ENCODE results near the gene ITGA1. TPM values are rescaled to one million over a fixed set of nuclear protein-coding genes. Genes with fewer than 3 reads are reported as not detected.
"Not testable (repeated sequence)": the region's sequence is repeated elsewhere in the genome, so short reads cannot be mapped to it uniquely, and the experiment has no call there.

ITGA1 gene
- total and polyA plus RNA-seq, 2 donors = 53.9 to 303 TPM

DNA sequence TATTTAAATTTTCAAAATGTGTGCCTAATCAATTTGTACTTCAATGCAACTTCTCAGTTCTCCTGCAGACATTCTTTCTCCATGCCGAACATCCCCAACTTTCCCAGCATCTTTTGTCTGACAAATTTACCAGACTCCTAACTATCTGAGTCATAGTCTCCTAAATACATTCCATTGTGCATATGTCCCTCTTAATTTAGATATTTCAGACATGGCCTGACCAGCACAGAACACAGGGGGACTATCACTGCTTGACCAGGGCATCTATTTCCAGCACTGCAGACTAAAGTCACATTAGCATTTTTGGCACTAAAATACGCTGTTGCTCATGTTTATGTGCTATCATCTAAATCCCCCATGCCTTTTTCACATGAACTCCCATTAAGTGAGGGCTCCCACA lies 71.9 kb downstream of the ITGA1 start:
- no peaks in the 10 kb centered on the region for H3K4me1 ChIP-seq (ENCODE audit: insufficient read depth)
- WGBS = 46% methylated on average over 2 of the region's 2 CpGs
- H3K36me3 ChIP-seq (ENCODE audit: insufficient read depth) = no peaks in the 10 kb centered on the region
- no peak overlapping the region for H3K4me3 ChIP-seq (ENCODE audit: low read depth, low read length)
- DNase-seq (ENCODE audit: extremely low spot score) = no peak
- H3K27ac ChIP-seq (ENCODE audit: low read depth) = no peak overlapping the region

DNA sequence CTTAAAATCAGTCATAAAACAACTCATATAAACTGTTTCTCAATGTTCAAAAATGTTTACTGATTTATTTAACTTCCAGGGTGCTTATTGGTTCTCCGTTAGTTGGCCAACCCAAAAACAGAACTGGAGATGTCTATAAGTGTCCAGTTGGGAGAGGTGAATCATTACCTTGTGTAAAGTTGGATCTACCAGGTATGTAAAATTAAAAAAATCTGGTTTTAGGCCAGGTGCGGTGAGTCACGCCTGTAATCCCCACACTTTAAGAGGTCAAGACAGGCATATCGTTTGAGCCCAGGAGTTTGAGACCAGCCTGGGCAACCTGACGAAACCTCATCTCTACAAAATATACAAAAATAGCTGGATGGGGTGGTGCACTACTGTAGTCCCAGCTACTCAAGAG lies 73.7 kb downstream of the ITGA1 start:
- DNase-seq (ENCODE audit: extremely low spot score) = no peak
- Histone ChIP-seq H3K4me3 (ENCODE audit: low read depth, low read length) (no peak overlapping the region), H3K36me3 (ENCODE audit: insufficient read depth) (no peaks in the 10 kb centered on the region), H3K27ac (ENCODE audit: low read depth) (no peak overlapping the region), H3K4me1 (ENCODE audit: insufficient read depth) (no peaks in the 10 kb centered on the region)
- 86% methylated on average over 5 of the region's 5 CpGs for WGBS

DNA sequence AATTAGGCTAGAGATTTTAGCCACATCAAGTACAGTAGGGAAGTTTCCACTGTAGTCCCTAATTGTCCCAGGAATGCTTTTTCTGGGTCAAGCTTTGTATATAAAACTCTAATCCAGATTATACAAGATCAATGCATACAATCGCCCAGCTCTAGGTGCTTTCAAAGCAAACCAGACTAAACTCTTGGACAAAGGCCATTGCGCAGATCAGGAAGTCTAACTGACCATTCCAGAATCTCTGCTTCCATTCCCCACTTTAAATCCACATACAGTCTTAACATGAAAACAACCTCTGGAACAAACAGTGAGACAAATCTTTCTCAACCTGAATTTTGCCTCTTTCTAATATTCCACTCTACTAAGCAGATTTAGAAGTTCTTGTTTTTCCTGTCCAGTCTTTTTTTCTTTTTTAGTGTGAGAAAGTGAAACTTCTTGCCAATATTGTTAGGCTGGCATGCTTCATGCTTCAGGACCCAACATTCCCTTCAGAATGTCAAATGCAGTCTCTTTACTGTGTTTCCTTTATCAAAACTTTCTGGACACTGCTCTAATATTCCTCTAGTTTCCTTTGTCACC lies 76.1 kb downstream of the ITGA1 start:
- H3K36me3 ChIP-seq (ENCODE audit: insufficient read depth) = no peaks in the 10 kb centered on the region
- no peak for DNase-seq (ENCODE audit: extremely low spot score)
- H3K27ac ChIP-seq (ENCODE audit: low read depth) = no peak overlapping the region
- H3K4me1 ChIP-seq (ENCODE audit: insufficient read depth) = no peaks in the 10 kb centered on the region
- WGBS = 29% methylated on average over 2 of the region's 2 CpGs
- no peak overlapping the region for H3K4me3 ChIP-seq (ENCODE audit: low read depth, low read length)

DNA sequence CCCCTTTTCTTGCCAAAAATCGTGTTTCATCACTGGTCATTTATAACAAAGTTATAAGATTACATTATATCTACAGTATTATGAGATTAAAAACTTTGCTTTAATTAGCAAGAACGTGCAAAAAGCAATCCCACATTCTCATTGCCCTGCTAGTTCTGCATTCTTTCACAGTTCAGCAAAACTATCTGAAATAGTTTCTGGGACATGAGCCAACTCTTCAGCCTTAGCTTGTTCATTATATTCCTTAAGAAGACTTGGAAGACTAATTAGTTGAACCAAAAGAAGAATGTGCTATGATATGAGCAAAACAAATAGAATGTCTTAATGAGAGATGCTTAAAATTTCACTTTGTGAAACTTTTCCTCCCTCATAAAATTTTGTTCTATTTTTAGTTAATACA lies 76.7 kb downstream of the ITGA1 start:
- H3K4me1 ChIP-seq (ENCODE audit: insufficient read depth) = no peaks in the 10 kb centered on the region
- no peaks in the 10 kb centered on the region for H3K36me3 ChIP-seq (ENCODE audit: insufficient read depth)
- no peak overlapping the region for H3K4me3 ChIP-seq (ENCODE audit: low read depth, low read length)
- WGBS = 9% methylated on average over 2 of the region's 2 CpGs
- H3K27ac ChIP-seq (ENCODE audit: low read depth) = no peak overlapping the region
- no peak for DNase-seq (ENCODE audit: extremely low spot score)

DNA sequence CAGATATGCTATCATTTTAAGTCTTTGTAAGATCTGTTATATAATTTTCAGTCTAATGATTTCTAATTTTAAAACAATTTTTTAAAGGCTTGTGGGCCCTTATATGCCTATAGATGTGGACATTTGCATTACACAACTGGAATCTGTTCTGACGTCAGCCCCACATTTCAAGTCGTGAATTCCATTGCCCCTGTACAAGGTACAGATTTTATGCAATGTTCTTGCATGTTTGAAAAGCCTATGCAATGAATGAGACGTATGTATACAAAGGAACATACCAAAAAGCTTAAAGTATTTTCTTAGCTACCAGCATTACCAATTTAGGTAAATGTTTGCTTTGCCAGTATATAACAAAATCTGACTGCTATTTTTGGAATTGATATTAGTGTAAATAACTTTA lies 77.2 kb downstream of the ITGA1 start:
- no peaks in the 10 kb centered on the region for H3K36me3 ChIP-seq (ENCODE audit: insufficient read depth)
- 30% methylated on average over 3 of the region's 3 CpGs for WGBS
- no peak for DNase-seq (ENCODE audit: extremely low spot score)
- H3K27ac ChIP-seq (ENCODE audit: low read depth) = no peak overlapping the region
- H3K4me1 ChIP-seq (ENCODE audit: insufficient read depth) = no peaks in the 10 kb centered on the region
- H3K4me3 ChIP-seq (ENCODE audit: low read depth, low read length) = no peak overlapping the region

DNA sequence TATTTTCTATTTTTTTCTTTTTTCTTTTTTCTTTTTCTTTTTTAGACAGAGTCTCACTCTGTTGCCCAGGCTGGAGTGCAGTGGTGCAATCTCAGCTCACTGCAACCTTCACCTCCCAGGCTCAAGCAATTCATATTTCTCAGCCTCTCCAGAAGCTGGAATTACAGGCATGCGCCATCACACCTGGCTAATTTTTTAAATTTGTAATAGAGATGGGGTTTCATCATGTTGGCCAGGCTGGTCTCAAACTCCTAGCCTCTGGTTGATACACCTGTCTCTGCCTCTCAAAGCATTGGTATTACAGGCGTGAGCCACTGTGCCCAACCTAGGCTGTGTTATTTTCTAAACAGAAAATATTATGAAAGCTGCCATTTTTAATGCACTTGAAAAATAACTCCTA lies 78.3 kb downstream of the ITGA1 start:
- not testable (repeated sequence) for H3K36me3 ChIP-seq (ENCODE audit: insufficient read depth); DNase-seq (ENCODE audit: extremely low spot score)

DNA sequence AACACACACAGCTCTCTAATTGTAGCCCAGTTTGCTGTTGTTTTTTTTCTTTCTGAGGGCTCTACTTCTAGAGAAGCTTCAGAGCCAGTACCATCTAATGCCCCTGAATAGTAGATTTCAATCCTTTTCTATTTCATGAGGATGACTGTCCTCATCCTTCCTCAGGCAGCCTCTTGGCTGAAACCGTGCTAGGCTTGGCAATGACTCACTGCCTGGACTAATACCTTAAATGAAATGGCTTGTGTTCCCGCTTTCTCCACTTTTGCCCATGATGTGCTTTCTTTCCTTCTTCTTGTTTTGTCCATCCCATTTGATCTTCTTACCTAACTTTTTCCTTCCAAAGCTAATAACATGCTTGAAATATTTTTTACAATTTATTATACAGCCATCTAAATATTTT lies 80.1 kb downstream of the ITGA1 start:
- H3K4me1 ChIP-seq (ENCODE audit: insufficient read depth) = no peaks in the 10 kb centered on the region
- no peak overlapping the region for H3K4me3 ChIP-seq (ENCODE audit: low read depth, low read length)
- DNase-seq (ENCODE audit: extremely low spot score) = no peak
- no peak overlapping the region for H3K27ac ChIP-seq (ENCODE audit: low read depth)
- no peaks in the 10 kb centered on the region for H3K36me3 ChIP-seq (ENCODE audit: insufficient read depth)
- 63% methylated on average over 2 of the region's 2 CpGs for WGBS

More for the DNA sequence above, 78.3 kb downstream of the ITGA1 start:
- not testable (repeated sequence) for H3K4me3 ChIP-seq (ENCODE audit: low read depth, low read length); H3K4me1 ChIP-seq (ENCODE audit: insufficient read depth); H3K27ac ChIP-seq (ENCODE audit: low read depth)
- WGBS = 94% methylated on average over 2 of the region's 2 CpGs

DNA sequence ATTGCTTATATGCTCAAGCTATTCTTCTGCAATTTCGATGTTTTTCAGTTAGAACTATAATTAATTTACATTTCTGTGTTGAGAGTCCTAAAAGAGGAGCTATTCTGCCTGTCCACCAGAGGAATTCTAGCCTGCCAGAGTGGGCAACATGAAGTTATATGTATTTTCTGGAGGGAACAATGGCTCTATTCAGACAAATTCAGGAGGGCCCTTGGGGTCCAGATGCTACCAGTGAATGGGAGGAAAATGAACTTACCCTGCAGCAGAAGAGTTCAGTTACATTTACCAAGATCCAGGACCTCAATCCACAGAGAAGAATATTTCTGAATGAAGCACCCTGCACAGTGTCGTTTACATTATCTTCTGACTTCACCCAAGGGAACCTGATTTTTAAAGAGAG lies 80.7 kb downstream of the ITGA1 start:
- 74% methylated on average over 2 of the region's 2 CpGs for WGBS
- Histone ChIP-seq H3K36me3 (ENCODE audit: insufficient read depth) (no peaks in the 10 kb centered on the region), H3K4me1 (ENCODE audit: insufficient read depth) (no peaks in the 10 kb centered on the region), H3K27ac (ENCODE audit: low read depth) (no peak overlapping the region), H3K4me3 (ENCODE audit: low read depth, low read length) (no peak overlapping the region)
- DNase-seq (ENCODE audit: extremely low spot score) = no peak

DNA sequence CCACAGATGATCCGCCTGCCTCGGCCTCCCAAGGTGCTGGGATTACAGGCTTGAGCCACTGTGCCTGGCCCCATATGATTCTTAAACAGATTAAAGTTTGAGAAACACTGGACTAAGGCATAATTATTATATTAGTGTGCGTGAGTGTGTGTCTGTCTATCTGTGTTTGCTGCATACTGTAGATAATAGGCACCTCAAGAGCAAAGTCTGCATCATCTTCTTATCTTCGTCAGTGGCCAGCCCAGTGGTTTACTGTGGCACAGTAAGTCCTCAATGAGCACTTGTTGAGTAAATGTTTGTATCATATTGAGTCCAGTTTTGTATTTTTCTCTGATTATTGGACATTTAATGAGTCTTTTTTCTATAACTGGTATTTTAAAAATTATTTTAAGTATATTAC lies 81.7 kb downstream of the ITGA1 start:
- no peaks in the 10 kb centered on the region for H3K4me1 ChIP-seq (ENCODE audit: insufficient read depth)
- H3K36me3 ChIP-seq (ENCODE audit: insufficient read depth) = no peaks in the 10 kb centered on the region
- no peak overlapping the region for H3K4me3 ChIP-seq (ENCODE audit: low read depth, low read length)
- H3K27ac ChIP-seq (ENCODE audit: low read depth) = no peak overlapping the region
- DNase-seq (ENCODE audit: extremely low spot score) = no peak
- WGBS = 93% methylated on average over 4 of the region's 4 CpGs

DNA sequence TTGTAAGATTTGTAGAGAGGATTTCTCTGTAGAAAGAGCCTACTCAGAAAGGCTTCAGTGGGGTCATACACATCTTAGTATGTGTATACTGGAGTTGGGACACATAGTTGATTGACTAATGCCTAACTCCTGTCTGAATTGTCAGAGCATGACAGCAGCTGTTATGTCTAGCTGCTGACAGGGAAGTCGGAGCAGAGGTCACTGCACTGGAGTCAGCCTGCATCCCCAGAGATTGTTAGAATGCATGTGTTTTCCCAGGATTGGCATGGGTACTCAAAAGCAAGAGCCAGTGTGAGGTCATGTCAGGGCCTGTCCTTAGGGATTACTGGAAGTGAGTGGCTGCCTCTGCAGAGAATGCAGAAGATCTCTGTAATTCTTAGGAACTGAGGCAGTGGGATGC lies 82.7 kb downstream of the ITGA1 start:
- no peaks in the 10 kb centered on the region for H3K4me1 ChIP-seq (ENCODE audit: insufficient read depth)
- no peak for DNase-seq (ENCODE audit: extremely low spot score)
- H3K36me3 ChIP-seq (ENCODE audit: insufficient read depth) = no peaks in the 10 kb centered on the region
- 76% methylated on average over 1 of the region's 1 CpG for WGBS
- H3K27ac ChIP-seq (ENCODE audit: low read depth) = no peak overlapping the region
- no peak overlapping the region for H3K4me3 ChIP-seq (ENCODE audit: low read depth, low read length)

DNA sequence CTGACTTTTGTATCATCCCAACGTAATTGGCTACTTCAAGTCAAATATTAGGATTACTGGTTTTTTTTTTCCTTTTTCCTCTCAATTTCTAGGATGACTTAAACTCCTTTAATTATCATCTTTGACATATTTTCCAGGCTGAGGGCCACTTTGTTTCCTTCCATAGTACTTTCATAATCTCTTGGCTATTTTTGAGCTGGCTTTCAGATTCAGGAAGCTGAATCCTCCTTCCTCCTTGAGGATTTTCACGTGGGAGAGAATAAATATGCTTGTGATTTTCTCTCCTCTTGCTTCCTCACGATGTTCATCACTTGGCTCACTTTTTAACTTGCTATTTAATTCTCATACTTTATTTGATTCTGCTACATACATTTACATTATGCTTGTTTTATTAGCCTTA lies 88.1 kb downstream of the ITGA1 start:
- no peak for DNase-seq (ENCODE audit: extremely low spot score)
- no peaks in the 10 kb centered on the region for H3K36me3 ChIP-seq (ENCODE audit: insufficient read depth)
- H3K27ac ChIP-seq (ENCODE audit: low read depth) = no peak overlapping the region
- H3K4me1 ChIP-seq (ENCODE audit: insufficient read depth) = no peaks in the 10 kb centered on the region
- H3K4me3 ChIP-seq (ENCODE audit: low read depth, low read length) = no peak overlapping the region
- 31% methylated on average over 3 of the region's 3 CpGs for WGBS

DNA sequence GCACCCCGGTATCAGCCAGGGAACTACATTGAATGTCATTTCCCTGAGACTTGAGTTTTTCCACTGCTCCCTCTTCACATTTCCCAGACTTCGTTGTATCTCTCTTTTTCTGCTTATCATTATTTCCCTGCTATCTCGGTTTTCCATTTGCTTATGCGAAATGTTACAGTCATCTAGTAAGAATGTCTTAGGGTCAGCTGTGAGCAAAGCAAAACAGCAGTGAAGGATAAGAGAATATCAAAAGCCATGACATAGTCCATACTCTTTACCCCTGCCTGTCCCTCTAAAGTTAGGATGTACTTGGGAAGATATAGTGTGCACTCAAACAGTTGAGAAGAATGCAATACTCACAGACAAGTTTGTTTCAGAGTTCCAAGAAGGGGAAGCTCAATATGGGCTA lies 88.7 kb downstream of the ITGA1 start:
- Histone ChIP-seq H3K27ac (ENCODE audit: low read depth) (no peak overlapping the region), H3K36me3 (ENCODE audit: insufficient read depth) (no peaks in the 10 kb centered on the region), H3K4me3 (ENCODE audit: low read depth, low read length) (no peak overlapping the region), H3K4me1 (ENCODE audit: insufficient read depth) (no peaks in the 10 kb centered on the region)
- 49% methylated on average over 4 of the region's 4 CpGs for WGBS
- no peak for DNase-seq (ENCODE audit: extremely low spot score)

DNA sequence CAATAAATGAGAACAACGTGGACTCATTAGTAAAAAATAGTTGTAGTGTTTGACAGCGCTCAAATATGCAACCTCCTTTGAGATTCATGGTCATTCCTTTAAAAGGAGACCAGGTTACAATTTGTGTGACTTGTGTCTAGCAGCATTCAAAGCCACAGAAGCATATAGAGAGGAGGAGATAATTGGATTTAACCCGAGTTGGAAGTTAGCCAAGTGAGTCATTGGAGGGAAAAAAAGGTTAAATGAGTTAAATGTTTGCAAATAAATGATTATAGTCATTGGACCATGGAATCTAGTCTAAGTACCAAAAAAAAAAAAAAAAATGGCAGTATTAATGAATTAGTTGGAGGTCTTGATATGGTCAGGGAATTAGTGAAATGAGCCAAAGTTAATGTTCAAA lies 90.9 kb downstream of the ITGA1 start:
- Histone ChIP-seq H3K27ac (ENCODE audit: low read depth) (no peak overlapping the region), H3K4me1 (ENCODE audit: insufficient read depth) (no peaks in the 10 kb centered on the region), H3K36me3 (ENCODE audit: insufficient read depth) (no peaks in the 10 kb centered on the region), H3K4me3 (ENCODE audit: low read depth, low read length) (no peak overlapping the region)
- 57% methylated on average over 3 of the region's 3 CpGs for WGBS
- DNase-seq (ENCODE audit: extremely low spot score) = no peak

DNA sequence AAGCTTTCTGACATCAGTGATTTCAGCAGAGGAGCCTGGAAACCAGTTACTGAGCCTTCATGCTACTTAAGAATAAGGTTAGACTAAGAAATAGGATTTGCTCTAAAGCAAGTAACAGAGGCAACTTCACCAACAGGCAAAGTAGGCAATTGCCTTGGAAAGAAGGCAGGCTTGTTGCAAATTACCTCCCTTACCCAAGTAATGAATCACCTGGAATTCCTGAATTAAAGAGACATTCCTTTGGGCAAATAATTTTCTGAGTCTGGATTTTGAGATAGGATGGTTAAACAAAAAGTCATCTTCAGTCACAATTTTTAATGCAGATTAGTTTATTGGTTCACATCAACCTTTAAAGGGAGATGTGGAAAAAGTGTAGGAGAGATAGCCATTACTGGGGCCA lies 92.8 kb downstream of the ITGA1 start:
- H3K36me3 ChIP-seq (ENCODE audit: insufficient read depth) = no peaks in the 10 kb centered on the region
- H3K4me3 ChIP-seq (ENCODE audit: low read depth, low read length) = no peak overlapping the region
- H3K4me1 ChIP-seq (ENCODE audit: insufficient read depth) = no peaks in the 10 kb centered on the region
- no peak for DNase-seq (ENCODE audit: extremely low spot score)
- H3K27ac ChIP-seq (ENCODE audit: low read depth) = no peak overlapping the region

DNA sequence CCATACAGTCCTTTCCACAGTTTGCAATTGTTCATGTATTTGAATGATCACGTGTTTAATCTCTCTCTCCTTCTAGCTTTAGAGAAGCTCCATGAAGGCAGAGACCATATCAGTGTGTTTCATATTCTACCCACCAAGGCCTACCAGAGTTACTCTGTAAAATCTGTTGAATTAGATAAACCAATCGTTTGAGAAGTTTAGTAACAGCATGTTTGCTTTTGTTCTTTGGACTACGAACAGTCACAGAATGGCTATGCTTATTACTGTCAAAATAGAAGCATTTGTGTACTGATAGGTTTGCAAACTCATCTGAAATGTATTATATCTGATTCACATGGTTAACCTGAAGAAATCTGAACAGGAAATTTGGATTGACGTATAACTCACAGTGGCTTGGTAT lies 93.8 kb downstream of the ITGA1 start:
- Histone ChIP-seq H3K4me1 (ENCODE audit: insufficient read depth) (no peaks in the 10 kb centered on the region), H3K27ac (ENCODE audit: low read depth) (no peak overlapping the region), H3K4me3 (ENCODE audit: low read depth, low read length) (no peak overlapping the region), H3K36me3 (ENCODE audit: insufficient read depth) (no peaks in the 10 kb centered on the region)
- WGBS = 92% methylated on average over 4 of the region's 4 CpGs
- no peak for DNase-seq (ENCODE audit: extremely low spot score)
